Upper lobe of left lung (tissue), 4 donors: ENCODE measurements around the gene IL18.

Experiments used
- EP300 ChIP-seq, 4 donors: sonication (generic); formaldehyde crosslinking; IDR thresholded peaks; one replicate each; pipeline ENCODE4 v1.5.1; 2017; ENCODE audit warnings: antibody characterized with exemption in 4 of 4, control low read depth in 2 of 4
- TF ChIP-seq, protein P1 (sequence below), 6 experiments: fragments of 450-650 bp in 4 of 6; fragments of 200-600 bp in 2 of 6; sonication (generic) in 2 of 6; IDR thresholded peaks; one replicate each; pipeline ENCODE4 v1.5.1; 2016 to 2019; ENCODE audit warnings: antibody characterized with exemption in 6 of 6

DNA sequence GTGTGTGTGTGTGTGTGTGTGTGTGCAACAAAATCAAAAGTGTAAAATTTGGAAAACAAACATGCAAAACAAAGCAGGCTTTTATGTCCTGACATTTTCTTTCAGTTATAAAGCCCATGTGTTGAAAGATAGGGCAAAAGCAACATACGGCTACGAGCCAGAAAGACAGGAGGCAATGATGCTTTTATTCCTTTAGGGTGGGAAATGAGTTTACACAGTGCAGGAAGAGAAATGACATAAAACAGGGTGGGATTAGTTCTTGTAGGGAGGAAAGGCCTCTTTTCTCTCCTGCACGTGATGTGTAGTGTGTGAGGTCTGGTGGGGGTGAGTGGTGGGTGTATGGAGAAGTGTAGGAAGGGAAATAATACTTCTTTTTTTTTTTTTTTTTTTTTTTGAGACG is 29.4 kb downstream of the IL18 start:
- TF ChIP-seq, protein P1, sequence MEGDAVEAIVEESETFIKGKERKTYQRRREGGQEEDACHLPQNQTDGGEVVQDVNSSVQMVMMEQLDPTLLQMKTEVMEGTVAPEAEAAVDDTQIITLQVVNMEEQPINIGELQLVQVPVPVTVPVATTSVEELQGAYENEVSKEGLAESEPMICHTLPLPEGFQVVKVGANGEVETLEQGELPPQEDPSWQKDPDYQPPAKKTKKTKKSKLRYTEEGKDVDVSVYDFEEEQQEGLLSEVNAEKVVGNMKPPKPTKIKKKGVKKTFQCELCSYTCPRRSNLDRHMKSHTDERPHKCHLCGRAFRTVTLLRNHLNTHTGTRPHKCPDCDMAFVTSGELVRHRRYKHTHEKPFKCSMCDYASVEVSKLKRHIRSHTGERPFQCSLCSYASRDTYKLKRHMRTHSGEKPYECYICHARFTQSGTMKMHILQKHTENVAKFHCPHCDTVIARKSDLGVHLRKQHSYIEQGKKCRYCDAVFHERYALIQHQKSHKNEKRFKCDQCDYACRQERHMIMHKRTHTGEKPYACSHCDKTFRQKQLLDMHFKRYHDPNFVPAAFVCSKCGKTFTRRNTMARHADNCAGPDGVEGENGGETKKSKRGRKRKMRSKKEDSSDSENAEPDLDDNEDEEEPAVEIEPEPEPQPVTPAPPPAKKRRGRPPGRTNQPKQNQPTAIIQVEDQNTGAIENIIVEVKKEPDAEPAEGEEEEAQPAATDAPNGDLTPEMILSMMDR (IDR thresholded peaks at IDR 0.05) = no peak
- TF ChIP-seq EP300 (IDR thresholded peaks at IDR 0.05) = no peak
